ENCODE results near the gene FBXO10.

GRCh38 chr9:37547328-37547878 lies 28.8 kb downstream of the FBXO10 start:
- TF ChIP-seq CTCF (IDR thresholded peaks at IDR 0.05) (no peak), EP300 (IDR thresholded peaks at IDR 0.05) (no peak)

Data from tibial nerve (tissue), 4 donors.